GM21515 (cell line): ENCODE results near the gene BEAN1.
"Not testable (repeated sequence)": the region's sequence is repeated elsewhere in the genome, so short reads cannot be mapped to it uniquely, and the experiment has no call there.

Experiments
- ATAC-seq: cut with Tn5 transposase; IDR thresholded peaks from one replicate; pipeline ENCODE4 v1.9.1; 2021; ENCODE audit not compliant: unreplicated experiment

Gene BEAN1

GRCh38 chr16:66484453-66485213 is 57.5 kb downstream of the BEAN1 start:
- ATAC-seq, result no peak

DNA sequence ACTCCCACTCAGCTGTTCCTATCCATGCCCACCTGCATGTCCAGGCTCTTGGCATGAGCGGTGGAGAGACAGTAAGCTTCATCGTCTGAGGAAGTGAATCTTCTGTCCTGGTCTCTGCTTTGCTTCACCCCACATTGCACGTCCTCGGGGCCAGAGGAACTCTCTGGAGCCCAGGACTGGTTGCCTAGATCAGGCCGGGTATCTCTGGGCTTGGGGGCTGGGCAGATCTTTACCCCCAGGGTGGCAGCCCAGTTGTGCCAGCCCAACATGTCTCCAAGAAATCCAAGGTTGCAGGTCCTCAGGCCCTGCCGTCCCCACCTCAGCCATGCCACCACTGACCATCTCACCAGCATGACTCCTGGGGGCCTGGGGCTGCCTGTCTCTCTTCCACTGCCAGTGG is 58.3 kb downstream of the BEAN1 start:
- no peak for ATAC-seq

DNA sequence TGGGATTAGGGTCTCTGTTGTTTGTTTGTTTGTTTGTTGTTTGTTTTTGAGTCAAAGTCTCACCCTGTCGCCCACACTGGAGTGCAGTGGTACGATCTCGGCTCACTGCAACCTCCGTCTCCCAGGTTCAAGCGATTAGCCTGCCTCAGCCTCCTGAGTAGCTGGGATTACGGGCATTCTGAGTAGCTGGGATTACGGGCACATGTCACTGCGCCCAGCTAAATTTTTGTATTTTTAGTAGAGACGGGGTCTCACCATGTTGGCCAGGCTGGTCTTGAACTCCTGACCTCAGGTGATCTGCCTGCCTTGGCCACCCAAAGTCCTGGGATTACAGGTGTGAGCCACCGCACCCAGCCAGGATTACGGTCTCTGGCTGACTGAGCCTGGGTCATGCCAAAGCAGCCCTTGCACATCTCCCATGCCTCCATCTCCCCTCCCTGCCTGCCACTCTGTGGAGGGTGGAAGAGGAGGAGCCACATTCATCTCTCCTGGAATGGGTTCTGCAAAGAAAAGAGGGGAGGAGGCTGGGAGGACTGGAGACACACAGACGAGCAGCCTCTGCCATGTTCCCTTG is 59.2 kb downstream of the BEAN1 start:
- ATAC-seq, result no peak

DNA sequence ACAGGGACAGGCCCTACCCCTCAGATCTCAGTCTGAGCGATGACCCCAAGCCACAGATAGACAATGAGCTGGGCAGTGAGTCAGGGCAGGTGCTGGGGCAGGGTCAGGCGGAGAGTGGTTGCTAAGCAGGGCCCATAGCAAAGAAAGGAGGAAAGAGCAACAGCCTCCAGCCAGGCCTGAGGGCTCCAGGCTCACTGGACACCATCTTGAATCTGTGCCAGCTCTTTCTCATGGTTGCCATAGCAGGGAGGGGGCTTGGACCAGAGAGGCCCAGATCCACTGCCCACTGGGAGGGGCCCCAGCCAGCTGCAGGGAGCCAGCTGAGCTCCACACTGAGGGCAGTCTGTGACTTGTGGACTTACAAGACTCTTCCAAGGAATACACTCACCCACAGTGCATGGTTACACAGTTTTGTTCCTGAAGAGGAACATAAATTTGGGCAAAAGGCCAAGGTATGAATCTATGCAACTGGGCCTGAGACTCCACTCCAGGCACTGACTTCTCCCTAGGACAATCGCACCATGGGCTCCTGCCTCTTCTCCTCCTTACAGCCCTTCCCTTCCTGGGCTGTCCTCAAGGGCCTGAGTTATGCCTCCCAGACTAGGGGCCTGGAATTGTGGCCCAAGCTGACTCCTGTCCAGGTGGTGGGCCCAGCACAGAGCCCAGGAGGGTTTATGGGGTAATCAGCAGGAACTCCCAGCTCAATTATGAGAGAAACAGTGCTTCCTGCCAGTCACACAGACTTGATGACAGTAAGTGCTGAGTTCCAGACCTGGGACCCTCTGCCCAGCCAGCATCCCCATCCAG is 59.9 kb downstream of the BEAN1 start:
- ATAC-seq, result no peak

DNA sequence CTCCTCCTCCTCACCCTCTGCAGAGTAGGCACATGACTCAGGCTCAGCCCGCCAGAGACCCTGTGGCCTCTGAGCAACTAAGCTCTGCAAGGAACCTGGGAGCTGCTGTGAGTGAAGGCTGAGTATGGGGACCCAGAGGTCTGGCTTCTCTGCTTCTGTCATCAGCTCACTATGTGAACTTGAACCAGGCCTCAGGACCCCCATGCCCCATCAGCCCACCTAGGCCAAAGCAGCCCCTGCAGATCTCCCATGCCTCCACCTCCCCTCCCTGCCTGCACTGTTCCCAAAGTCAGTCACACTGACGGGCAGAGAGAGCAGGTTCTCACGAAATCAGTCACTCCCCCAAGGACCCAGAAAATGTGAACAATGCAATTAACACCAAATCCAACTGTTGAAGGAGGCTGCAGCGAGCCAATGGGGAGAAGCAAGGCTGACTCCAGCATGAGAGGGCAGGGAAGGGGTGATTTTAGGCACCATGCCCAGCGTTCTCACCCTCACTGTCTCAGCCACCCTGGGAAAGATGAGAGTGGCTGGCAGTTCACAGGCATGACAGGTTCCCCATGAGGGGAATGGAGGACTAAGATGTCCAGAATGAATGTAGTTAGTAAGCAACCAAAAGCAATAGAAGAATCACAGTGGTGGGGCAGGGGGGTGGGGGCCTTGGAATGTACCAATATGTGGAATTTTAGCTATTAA is 60.6 kb downstream of the BEAN1 start:
- no peak for ATAC-seq

DNA sequence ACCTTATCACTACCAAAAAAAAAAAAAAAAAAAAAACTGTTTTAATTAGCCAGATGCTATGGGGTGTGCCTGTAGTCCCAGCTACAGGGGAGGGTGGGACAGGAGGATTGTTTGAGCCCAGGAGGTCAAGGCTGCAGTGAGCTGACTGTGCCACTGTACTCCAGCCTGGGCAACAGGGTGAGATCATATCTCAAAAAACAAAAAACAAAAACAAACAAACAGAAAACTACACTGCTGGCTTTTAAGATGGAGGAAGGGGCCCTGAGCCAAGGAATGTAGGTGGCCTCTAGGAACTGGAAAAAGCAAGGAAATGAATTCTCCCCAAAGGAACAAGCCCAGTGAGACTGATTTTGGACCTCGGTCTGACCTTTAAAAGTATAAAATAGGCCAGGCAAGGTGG is 61.4 kb downstream of the BEAN1 start:
- ATAC-seq, result no peak

- ATAC-seq, result no peak
Measured at GRCh38 chr16:66489385-66489784, 62.3 kb downstream of the BEAN1 start.

DNA sequence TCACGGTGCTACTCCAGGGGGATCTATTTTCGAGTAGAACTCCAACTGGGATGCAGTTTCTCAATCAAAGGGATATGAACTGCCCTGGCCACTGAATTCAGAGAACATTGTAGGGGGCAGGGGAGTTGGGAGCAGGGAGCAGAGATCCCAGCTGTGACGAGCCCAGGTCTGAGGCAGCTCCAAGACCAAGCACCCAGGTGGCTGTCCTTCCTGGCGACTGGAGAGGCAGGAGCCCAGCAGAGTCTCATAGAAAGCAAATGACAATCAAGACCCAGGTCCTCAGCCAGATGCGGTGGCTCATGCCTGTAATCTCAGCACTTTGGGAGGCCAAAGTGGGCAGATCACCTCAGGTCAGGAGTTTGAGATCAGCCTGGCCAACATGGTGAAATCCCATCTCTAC is 62.7 kb downstream of the BEAN1 start:
- no peak for ATAC-seq

DNA sequence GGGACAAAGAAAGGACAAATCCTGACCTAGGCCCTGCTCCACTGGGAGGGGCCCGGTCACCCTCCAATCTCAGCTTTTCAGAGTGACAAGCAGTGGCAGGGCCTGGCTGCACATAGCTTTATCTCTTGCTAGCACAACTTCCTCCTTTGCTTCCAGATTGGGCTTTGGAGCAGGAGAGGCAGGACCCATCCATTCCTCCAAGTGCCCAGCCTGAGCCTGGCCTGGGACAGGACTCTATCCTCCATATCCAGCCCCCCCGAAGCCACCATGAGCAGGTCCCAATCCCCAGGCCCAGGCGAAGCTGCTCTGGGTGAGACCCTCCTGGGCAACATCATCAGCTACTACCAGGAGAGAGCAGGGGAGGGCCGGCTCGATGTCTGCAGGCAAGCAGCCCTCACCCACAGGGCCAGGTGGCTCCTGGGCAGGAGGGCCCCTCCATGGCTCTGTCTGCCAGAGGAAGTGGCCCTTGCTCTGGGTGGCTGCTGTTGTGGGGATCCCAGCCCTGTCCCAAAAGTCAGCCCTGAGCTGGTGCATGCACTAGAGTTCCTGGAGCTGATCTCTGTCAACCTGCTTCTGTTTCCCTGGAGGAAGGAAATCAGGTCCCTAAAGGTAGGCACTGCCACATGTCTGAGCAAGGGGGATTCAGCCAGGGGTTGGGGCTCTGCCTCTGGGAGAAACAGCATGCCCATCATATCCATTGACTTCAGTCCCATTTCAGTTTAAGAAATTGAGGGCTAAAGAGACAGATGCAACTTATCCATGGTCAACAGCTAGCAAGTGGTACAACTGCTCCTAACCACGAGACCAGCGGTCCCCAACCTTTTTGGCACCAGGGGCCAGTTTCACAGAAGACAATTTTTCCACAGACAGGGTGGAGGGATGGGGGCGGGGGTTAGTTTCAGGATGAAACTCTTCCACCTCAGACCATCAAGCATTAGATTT is 64.0 kb downstream of the BEAN1 start:
- no peak for ATAC-seq

- no peak for ATAC-seq
Measured at GRCh38 chr16:66491716-66492064, 64.6 kb downstream of the BEAN1 start.

DNA sequence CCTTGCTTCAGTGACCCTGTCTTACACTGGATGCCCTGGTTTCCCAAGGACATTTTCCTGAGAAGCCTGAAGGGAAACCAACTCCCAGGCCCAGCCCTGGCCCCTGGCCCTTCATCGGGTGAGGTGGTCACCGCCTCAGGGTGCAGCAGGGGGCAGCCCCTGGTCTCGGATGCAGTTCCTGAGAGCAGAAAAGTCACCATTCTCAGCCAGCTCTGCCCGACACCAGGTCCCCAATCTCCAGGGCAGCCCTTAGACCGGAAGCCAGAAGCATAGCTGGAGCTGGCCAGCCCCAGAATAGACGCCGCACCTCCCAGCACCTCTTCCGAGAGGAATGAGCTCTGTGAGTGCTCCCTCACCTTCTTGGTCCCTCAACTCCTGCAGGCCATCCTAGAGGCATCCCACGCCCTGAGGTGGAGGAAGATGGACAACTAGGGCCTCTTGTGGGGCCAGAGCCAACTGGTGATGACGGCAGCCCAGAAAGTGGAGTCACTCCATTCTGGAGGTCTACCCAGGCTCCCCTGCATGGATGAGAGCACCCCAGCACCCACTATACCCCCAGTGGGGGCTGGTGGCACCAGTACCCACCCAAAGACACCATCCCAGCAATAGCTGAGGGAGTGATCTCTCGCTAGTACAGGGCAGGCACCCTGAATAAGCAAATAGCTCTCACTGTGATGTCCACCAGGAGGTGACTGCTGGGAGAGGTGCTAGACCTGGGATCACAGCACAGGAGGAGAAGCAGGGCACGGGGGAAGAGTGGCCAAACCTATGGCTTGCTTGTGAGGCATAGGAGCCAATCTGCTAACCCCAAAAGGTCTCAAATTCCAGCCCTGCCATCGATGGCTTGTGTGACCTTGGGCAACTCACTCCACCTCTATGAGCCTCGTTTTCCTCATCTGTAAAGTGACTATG is 66.7 kb downstream of the BEAN1 start:
- ATAC-seq, result no peak

DNA sequence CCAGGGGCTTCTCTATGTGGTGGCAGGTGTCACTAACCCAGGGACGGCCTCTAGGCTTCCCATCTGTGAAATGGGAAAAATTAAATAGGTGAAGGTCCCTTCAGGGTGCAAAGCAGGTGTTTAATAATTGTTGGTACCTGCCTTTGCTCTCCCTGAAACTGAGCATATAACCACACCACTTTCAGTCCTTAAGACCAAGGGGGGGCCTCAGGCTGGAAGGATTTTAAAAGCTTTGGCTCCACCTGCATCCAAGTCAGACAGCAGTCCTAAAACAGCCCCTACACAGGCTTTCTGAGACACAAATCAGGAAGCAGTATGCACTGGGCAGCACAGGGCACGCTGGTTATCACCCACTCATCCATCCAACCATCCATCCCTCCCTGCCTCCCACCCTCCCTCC is 67.8 kb downstream of the BEAN1 start:
- ATAC-seq, result no peak

- ATAC-seq, result no peak
Measured at GRCh38 chr16:66495440-66495839, 68.3 kb downstream of the BEAN1 start.

DNA sequence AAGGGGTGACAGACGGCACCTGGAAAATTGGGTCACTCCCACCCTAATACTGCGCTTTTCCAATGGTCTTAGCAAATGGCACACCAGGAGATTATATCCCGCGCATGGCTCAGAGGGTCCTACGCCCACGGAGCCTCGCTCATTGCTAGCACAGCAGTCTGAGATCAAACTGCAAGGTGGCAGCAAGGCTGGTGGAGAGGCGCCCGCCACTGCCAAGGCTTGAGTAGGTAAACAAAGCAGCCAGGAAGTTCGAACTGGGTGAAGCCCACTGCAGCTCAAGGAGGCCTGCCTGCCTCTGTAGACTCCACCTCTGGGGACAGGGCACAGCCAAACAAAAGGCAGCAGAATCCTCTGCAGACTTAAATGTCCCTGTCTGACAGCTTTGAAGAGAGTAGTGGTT is 69.1 kb downstream of the BEAN1 start:
- ATAC-seq, result not testable (repeated sequence)

DNA sequence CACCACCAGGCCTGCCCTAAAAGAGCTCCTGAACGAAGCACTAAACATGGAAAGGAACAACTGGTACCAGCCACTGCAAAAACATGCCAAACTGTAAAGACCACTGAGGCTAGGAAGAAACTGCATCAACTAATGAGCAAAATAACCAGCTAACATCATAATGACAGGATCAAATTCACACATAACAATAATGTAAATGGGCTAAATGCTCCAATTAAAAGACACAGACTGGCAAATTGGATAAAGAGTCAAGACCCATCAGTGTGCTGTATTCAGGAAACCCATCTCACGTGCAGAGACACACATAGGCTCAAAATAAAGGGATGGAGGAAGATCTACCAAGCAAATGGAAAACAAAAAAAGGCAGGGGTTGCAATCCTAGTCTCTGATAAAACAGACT is 70.8 kb downstream of the BEAN1 start:
- not testable (repeated sequence) for ATAC-seq

- ATAC-seq, result not testable (repeated sequence)
Measured at GRCh38 chr16:66501563-66501962, 74.5 kb downstream of the BEAN1 start.

- no peak for ATAC-seq
Measured at GRCh38 chr16:66502020-66502913, 75.2 kb downstream of the BEAN1 start.

DNA sequence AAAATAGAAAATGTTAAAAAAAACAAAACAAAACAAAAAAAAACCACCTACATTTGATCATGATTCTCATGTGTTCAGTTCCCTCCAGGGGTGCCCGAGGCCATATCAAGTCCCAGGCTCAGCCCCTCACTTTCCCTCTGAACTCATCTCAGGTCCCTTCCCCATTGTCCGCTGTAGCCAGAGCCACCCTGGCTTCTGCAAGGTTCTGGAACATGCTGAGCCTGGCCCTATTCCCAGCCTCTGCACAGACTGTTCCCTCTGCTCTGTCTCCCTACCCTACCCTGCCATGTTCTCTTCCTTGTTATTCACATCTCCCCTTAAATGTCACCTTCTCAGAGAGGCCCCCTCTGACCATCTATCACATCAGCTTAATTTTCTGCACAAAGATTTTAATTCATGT is 75.9 kb downstream of the BEAN1 start:
- no peak for ATAC-seq
